ENCODE results near the gene KCTD17.

Gene KCTD17, protein sequence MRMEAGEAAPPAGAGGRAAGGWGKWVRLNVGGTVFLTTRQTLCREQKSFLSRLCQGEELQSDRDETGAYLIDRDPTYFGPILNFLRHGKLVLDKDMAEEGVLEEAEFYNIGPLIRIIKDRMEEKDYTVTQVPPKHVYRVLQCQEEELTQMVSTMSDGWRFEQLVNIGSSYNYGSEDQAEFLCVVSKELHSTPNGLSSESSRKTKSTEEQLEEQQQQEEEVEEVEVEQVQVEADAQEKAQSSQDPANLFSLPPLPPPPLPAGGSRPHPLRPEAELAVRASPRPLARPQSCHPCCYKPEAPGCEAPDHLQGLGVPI

DNA sequence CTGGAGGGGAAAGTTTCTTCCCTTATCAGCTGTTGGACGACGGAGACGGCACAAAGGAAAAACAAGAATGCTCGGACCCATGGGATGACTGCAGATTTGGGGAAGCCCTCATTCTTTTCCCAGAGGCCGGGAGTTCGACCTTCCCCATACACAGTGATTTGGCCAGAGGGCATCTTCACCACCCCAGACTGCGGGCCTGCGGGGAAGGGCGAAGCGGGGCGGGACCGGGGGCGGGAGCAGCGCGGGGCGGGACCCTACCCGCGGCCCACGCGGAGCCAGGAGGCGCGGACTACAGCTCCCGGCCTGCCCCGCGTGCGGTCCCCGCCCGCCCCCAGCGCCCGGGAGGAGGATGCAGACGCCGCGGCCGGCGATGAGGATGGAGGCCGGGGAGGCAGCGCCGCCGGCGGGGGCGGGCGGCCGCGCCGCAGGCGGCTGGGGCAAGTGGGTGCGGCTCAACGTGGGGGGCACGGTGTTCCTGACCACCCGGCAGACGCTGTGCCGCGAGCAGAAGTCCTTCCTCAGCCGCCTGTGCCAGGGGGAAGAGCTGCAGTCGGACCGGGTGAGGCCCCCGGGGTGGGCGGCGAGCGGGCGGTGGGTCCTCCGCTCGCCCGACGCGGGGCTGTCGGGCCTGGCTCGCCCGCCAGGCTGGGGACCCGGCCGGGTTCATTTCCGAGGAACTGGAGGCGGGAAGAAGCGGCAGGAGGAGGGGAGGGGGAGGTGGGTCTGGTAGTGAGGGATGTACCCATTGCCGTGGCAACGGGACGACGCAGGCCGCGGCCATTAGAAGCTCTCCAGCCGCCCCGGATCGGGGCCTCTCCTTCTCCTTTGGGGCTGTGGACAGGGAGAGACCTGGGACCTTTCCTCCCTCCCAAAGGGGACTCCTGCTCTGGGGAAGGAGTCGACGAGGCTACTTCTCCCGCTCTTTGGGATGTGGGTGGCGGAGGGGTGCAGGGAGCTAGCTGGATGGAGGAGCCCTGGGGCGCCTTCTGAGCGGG is at the start of gene KCTD17:
Gene KCTD17, plus strand, starts transcription at position 352 of the 995 bp plus-strand sequence. Its CDS starts 19 bp downstream, at position 371.
- peak; percentile 46 to 68 for DNase-seq (ENCODE audit: low read depth in 2 of 2)

DNA sequence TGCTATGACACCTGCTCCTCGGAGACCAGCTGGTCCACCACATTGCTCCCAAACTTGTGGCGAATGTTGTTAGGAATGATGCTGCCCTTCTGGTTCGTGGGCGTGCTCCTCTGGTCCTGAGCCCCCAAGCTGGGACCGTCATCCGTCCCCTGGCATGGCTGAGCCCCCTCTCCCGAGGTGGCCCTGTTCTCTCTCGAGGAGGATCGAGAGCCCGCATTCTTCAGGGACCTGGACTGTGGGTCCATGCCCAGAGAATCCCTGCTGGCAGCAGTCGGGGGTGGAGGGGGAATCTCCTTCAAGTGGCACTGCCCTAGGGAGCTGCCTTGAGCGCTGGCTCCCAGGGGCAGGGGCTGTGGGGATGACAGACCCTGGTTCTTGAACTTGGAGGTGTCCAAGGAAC is 49.7 kb upstream of the KCTD17 start:
- DNase-seq (ENCODE audit: low read depth in 2 of 2): no peak

GRCh38 chr22:37002633-37003032 is 48.9 kb upstream of the KCTD17 start:
- no peak for DNase-seq (ENCODE audit: low read depth in 2 of 2)

- no peak for DNase-seq (ENCODE audit: low read depth in 2 of 2)
These were observed 43.9 kb upstream of the KCTD17 start for GRCh38 chr22:37007651-37008050.

DNA sequence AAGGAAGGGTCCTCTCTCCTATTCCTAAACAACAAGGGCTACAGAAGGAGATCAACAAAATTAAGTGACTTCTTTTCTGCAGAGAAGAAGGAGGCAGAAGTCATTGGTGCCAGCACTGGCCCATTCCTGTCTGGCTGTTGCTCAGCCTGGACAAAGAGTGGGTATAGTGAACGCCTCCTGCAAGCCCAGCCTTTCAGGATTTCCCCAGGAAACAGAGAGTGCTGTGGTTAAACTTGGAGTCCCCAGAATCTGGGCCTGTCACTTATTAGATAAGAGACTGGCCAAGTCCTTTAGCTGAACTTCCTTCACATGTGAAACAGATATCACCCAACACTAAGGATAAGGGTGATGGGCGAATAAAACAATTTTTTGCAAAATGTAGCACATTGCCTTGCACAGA is 43.2 kb upstream of the KCTD17 start:
- no peak for DNase-seq (ENCODE audit: low read depth in 2 of 2)

DNA sequence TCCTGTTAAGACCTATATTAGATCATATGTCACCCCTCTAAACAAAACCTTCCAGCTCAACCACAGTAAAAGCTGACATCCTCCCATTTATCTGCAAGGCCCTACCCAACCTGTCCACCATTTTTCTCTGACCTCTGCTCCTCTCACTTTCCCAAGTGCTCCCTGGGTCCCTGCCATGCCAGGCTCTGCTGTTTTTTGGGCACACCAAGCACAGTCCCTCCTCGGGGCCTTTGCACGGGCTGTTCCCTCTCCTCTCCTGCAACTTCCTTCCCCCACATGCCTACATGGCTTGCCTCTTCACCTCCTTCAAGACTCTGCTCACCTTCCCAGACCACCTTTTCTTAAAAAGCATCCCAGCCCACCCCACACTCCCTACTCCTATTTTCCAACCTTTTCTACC is 42.1 kb upstream of the KCTD17 start:
- DNase-seq (ENCODE audit: low read depth in 2 of 2): no peak

DNA sequence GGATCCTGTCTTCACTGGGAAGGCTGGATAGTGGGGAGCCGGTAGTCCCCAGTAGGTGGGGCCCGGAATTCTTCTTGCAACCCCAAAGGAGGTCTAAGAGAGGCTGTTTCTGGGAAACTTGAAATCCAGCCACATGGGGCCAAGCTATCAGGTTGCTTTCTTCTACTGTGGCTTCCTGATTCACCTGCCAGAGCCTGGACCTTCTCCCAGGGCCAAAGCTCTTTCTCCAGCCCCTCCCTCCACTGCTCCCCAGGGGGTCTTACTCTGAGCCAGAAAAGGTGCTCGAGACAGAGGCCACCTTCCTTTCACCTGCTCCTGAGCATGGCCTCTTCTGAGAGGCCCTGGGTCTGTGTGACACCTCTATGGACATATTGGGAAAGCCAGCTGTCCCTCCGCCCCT is 41.4 kb upstream of the KCTD17 start:
- no peak for DNase-seq (ENCODE audit: low read depth in 2 of 2)

- no peak for DNase-seq (ENCODE audit: low read depth in 2 of 2)
These were observed 40.6 kb upstream of the KCTD17 start for GRCh38 chr22:37010976-37011375.

GRCh38 chr22:37011472-37011871 is 40.1 kb upstream of the KCTD17 start:
- DNase-seq (ENCODE audit: low read depth in 2 of 2): no peak

- DNase-seq (ENCODE audit: low read depth in 2 of 2): no peak
These were observed 39.2 kb upstream of the KCTD17 start for GRCh38 chr22:37012262-37012904.

GRCh38 chr22:37012956-37013355 is 38.6 kb upstream of the KCTD17 start:
- no peak for DNase-seq (ENCODE audit: low read depth in 2 of 2)

DNA sequence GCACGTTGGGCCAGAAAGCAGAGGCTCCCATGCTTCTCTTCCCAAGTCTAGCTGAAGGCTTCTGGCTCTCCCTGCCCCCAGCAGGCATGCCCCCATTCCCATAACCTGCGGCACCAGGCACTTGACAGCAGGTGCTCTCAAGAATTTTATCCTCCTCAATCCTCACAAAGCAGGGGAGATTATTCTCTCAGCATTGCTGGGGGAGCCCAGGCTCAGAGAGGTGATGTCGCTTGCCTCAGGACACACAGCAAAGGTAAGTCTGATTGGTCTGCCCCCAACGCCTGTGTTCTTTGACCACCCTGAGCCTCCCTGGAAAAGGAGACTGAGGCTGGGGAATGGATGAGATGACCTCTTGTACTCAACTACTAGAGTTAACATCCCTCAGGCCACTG is 37.1 kb upstream of the KCTD17 start:
- DNase-seq (ENCODE audit: low read depth in 2 of 2): no peak

DNA sequence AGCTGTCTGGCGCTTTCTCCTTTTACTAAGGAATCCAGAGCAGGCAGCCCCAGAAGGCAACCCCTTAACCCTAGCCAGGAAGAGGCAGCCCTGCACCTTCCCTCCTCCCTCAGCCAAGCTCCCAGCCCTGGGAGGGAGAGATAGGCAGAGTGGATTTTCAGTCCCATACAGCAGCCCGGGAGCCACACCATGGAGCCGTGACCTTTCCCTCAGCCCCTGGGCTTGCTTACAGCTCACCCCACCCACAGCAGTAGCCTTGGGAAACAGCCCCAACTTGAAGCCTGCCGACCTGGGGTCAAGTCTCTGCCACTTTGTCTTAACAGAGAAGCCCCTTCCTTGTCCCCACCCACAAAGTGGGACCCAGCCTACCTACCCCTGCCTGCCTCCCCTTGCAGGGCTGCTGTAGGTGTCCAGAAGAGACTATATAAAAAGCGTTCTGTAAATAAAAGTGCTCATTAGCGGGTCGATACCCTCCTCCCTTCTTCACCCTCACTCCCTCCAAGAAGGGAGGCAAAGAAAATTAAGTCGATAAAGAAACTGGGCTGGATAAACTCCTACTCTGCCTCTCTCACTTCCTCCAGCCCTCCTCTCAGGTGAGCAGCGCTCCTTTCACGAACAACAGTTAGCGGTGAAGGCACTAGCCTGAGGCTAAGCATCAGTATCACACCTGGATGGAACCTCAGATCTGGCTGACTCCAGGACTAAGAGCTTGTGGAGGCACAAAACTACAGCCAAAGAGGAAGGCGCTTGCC is 36.5 kb upstream of the KCTD17 start:
- no peak for DNase-seq (ENCODE audit: low read depth in 2 of 2)

- no peak for DNase-seq (ENCODE audit: low read depth in 2 of 2)
These were observed 36.0 kb upstream of the KCTD17 start for GRCh38 chr22:37015587-37015878.

DNA sequence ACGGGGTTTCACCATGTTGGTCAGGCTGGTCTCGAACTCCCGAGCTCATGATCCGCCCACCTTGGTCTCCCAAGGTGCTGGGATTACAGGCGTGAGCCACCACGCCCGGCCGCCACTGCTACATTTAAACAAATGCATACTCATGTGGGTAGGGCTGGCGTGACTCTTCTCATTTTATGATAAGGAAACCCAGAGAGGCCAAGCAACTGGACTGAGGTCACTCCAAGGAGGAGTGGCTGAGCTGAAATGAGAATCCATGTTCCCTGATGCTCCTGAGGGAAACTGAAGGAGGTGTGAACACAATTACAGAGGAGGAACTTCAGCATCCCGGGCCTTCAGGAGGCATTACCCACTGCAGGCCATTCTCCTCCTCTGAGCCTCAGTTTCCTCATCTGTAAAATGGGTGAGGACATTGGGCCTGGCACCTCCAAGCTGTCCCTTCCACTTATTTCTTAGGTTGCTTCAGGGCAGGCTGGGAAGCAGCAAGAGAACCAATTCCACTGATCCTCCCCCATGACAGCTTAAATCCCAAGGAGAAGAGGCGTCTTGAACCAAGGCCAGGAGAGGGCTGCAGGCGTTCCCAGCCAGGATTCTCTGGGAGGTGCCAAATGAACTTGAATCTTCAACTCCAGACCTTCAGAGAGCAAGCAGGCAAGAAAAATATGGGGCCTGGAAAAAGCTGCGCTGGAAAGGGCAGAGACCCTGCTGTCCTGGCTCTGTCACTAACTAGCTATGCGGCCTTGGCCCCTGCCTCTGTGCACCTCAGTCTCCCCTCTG is 35.2 kb upstream of the KCTD17 start:
- no peak for DNase-seq (ENCODE audit: low read depth in 2 of 2)

DNA sequence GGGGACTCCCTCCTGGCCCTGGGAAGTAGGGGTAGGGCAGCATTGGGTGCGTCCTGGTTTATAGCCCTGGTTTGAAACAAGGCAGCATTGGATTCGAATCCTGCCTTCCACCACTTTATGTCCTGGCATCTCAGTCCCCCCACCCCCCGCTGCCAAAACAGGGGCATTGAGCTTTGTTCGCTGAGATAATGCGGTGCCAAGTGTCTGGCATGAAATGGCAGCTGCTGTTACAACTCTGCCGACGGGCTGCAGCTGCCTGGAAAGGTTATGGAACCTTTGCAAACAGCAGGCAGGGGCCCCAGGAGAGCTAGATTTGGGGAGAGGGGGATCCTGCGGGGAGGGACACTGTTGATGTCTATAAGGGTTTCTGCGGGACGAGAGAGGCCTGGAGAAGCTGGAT is 34.2 kb upstream of the KCTD17 start:
- no peak for DNase-seq (ENCODE audit: low read depth in 2 of 2)

- DNase-seq (ENCODE audit: low read depth in 2 of 2): no peak
These were observed 33.3 kb upstream of the KCTD17 start for GRCh38 chr22:37018086-37018814.

DNA sequence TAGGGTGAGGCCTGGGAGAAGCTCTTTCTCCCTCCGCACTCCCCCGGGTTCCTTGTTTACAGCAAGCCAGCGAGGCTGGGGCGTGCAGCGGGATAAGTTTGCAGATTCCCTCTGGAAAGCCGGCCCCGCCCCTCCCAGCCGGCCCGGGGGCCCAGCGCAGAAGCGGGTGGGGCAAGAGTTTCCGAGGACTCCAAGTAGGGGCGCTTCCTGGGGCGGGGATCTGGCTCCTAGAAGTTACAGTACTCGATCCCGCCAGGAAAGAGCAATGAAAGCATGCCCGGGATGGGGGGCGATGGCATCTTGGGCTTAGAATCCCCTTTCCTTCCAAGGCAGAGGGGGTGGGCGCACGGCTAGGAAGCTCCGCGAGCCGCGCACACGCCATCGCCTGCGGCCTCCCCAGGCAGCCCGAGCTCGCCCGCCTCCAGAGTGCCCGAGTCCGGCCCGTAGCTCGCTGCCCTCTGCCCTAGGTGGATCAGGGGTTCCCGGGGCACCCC is 32.7 kb upstream of the KCTD17 start:
- DNase-seq (ENCODE audit: low read depth in 2 of 2): no peak

DNA sequence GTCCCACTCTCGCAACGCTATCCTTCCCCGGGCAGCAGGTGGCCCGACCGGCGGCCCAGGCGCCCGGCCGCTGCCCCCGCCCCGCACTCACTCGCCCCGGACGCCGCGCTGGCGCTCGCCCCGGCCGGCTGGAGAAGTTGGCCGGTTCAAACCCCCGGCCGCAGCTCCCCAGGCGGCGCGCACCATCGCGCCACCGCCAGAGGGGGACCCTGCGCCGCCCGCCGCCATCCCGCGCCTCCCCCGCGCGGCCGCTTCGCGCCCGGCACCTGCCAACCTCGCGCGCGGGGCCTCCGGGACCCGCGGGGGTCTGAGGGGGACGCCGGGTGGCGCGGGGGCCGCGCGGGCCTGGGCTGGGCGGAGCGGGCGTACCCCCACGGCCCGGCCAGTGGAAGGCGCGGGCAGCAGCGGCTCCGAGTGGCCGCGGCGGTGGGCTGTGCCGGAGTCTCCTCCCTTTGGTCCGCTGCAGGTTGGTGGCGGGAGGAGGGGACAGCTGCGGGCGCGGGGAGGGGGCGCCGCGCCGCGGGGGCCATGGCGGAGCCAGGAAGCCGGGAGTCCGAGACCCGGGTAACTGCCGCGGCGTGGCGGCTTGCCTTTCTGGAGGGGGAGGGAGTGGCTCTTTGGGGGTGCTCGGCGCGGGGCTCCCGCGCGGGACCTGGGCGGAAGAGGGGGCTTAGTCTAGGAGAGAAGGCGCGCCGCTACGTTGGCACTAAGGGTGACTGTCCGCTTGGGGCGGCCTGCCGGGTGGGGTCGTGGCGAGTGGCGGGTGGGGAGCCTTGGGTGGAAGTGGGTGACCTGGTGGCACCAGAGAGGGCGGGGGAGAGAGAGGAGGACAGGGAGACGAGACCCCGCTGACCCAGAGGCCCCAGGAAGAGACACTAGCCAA is 32.0 kb upstream of the KCTD17 start, which contains the start of the genes MPST and TST:
Gene MPST, plus strand, starts transcription at position 434 of the 883 bp plus-strand sequence. Its CDS starts 95 bp downstream, at position 529.
Gene TST, minus strand, starts transcription at position 139 of the 883 bp plus-strand sequence. CDS start 715 bp downstream, outside the sequence.
- DNase-seq (ENCODE audit: low read depth in 2 of 2): no peak

All from stimulated activated CD8-positive, alpha-beta memory T cell treated with anti-CD3 and anti-CD28 coated beads, Interleukin-15, amount 100 ng/mL, for 4 hours (primary cell).